NCI-H2227 treated with DMSO at 0.1 percent for 48 hours (cell line): ENCODE results near the gene ARHGAP22.

Experiments
- DNase-seq: peaks from one replicate; lab custom pipeline; 2025; lab: John Stamatoyannopoulos, UW

Gene ARHGAP22

GRCh38 chr10:48552946-48553564 lies 51.8 kb downstream of the ARHGAP22 start:
- DNase-seq, result no peak

- peak; percentile 18 for DNase-seq
Measured at GRCh38 chr10:48551861-48552591, 52.8 kb downstream of the ARHGAP22 start.

GRCh38 chr10:48550977-48551376 lies 53.9 kb downstream of the ARHGAP22 start:
- no peak for DNase-seq

GRCh38 chr10:48550071-48550691 lies 54.7 kb downstream of the ARHGAP22 start:
- DNase-seq, result no peak

GRCh38 chr10:48549236-48549635 lies 55.6 kb downstream of the ARHGAP22 start:
- DNase-seq, result no peak

GRCh38 chr10:48548531-48549135 lies 56.2 kb downstream of the ARHGAP22 start:
- DNase-seq, result no peak

- no peak for DNase-seq
Measured at GRCh38 chr10:48547981-48548380, 56.9 kb downstream of the ARHGAP22 start.

GRCh38 chr10:48547061-48547895 lies 57.6 kb downstream of the ARHGAP22 start:
- no peak for DNase-seq

GRCh38 chr10:48545462-48546145 lies 59.3 kb downstream of the ARHGAP22 start:
- DNase-seq, result no peak

- no peak for DNase-seq
Measured at GRCh38 chr10:48543182-48543844, 61.6 kb downstream of the ARHGAP22 start.

GRCh38 chr10:48542471-48543181 lies 62.2 kb downstream of the ARHGAP22 start:
- DNase-seq, result no peak

GRCh38 chr10:48541144-48541795 lies 63.6 kb downstream of the ARHGAP22 start:
- no peak for DNase-seq

GRCh38 chr10:48538611-48539010 lies 66.3 kb downstream of the ARHGAP22 start:
- DNase-seq, result no peak

- no peak for DNase-seq
Measured at GRCh38 chr10:48536916-48537890, 67.7 kb downstream of the ARHGAP22 start.

- no peak for DNase-seq
Measured at GRCh38 chr10:48536156-48536500, 68.7 kb downstream of the ARHGAP22 start.

GRCh38 chr10:48535416-48536155 lies 69.3 kb downstream of the ARHGAP22 start:
- DNase-seq, result no peak

GRCh38 chr10:48533951-48534720 lies 70.7 kb downstream of the ARHGAP22 start:
- no peak for DNase-seq
